Smooth muscle cell (in vitro differentiated cells): ENCODE measurements around the gene CHST2. TPM values are rescaled to one million over a fixed set of nuclear protein-coding genes. Genes with fewer than 3 reads are reported as not detected.

Source experiments
- DNase-seq: peaks from one replicate; lab custom pipeline; 2025; ENCODE audit not compliant: unreplicated experiment; lab: John Stamatoyannopoulos, UW
- H2AFZ ChIP-seq: fragments of 200-600 bp; sonication (generic); 2 replicates; pipeline ENCODE4 v1.6.0; 2016; ENCODE audit warnings: antibody characterized with exemption, low read depth, mild to moderate bottlenecking
- H3F3A ChIP-seq: fragments of 200-600 bp; sonication (generic); 2 replicates; pipeline ENCODE4 v1.6.0; 2017; ENCODE audit warnings: antibody characterized with exemption, low read depth
- H3K27ac ChIP-seq: fragments of 200-600 bp; sonication (generic); 2 replicates; pipeline ENCODE4 v1.5.1; 2016; ENCODE audit warnings: low read depth, mild to moderate bottlenecking
- H3K27me3 ChIP-seq: fragments of 200-600 bp; sonication (generic); 2 replicates; pipeline ENCODE4 v1.6.1; 2016; ENCODE audit warnings: low read depth, mild to moderate bottlenecking
- H3K36me3 ChIP-seq: fragments of 200-600 bp; sonication (generic); 2 replicates; pipeline ENCODE4 v1.5.1; 2016; ENCODE audit warnings: low read depth
- H3K4me1 ChIP-seq: fragments of 200-600 bp; sonication (generic); 2 replicates; pipeline ENCODE4 v1.5.1; 2016; ENCODE audit warnings: low read depth
- H3K4me2 ChIP-seq: fragments of 200-600 bp; sonication (generic); 2 replicates; pipeline ENCODE4 v1.6.0; 2016; ENCODE audit warnings: mild to moderate bottlenecking
- H3K4me3 ChIP-seq: fragments of 200-600 bp; sonication (generic); 2 replicates; pipeline ENCODE4 v1.5.1; 2016; ENCODE audit warnings: mild to moderate bottlenecking
- H3K79me2 ChIP-seq: fragments of 200-600 bp; sonication (generic); 2 replicates; pipeline ENCODE4 v1.6.0; 2016; ENCODE audit warnings: low read depth, mild to moderate bottlenecking
- H3K9ac ChIP-seq: fragments of 200-600 bp; sonication (generic); 2 replicates; pipeline ENCODE4 v1.6.0; 2016; ENCODE audit warnings: low read depth
- H3K9me3 ChIP-seq: fragments of 200-600 bp; sonication (generic); replicated peaks from 2 replicates; pipeline ENCODE4 v1.5.1; 2016; ENCODE audit warnings: low read depth
- H4K20me1 ChIP-seq: fragments of 200-600 bp; sonication (generic); 2 replicates; pipeline ENCODE4 v1.6.0; 2016; ENCODE audit warnings: low read depth
- WGBS: methylation state at CpG from one replicate; pipeline ENCODE4 v1.1.7; 2016; ENCODE audit warnings: low lambda C conversion rate; 5-methylcytosine and 5-hydroxymethylcytosine counted together
- polyA plus RNA-seq: library from polyadenylated mRNA; unstranded; fragments of >200 nt; fragmentation: Nextera tagmentation; extraction: Ambion mirVana; gene quantifications from 2 replicates; pipeline ENCODE4 v1.2.1, GENCODE V29; 2016
- total RNA-seq: library from RNA; depleted of rRNA; stranded (reverse); fragments of >200 nt; gene quantifications from 2 replicates; pipeline ENCODE4 v1.2.3, GENCODE V29; 2014
- TF ChIP-seq, protein P1 (sequence below): fragments of 200-600 bp; sonication (generic); IDR thresholded peaks from 2 replicates; pipeline ENCODE4 v1.5.1; 2017; ENCODE audit warnings: borderline replicate concordance, mild to moderate bottlenecking, antibody characterized with exemption; ENCODE audit not compliant: insufficient read depth, poor library complexity, severe bottlenecking

Gene CHST2
- total and polyA plus RNA-seq, 2 experiments from 2014 or later = 10.4 to 16.0 TPM

DNA sequence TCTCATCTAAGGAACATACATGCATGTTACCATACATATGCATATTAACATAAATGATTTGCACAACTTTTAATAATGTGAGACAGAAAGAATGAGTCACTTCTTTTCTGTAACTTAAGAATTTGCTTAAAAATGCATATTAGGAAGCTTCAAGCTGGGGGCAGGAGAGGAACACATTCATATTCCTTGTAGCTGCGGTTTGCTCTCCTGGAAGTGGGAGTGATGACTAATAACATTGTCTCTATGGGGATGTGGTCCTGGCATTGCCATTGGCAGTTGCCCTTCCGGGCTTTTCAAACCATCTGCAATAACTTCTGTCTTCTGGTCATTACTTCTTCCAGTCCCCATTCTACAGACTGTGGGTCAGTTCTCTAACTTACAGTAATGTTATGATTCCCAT lies 15.6 kb downstream of the CHST2 start:
- H3K27ac ChIP-seq = peak overlapping the region; percentile 73
- 4% methylated on average over 2 of the region's 2 CpGs for WGBS
- no peak for DNase-seq
- peaks cover 4% of the 10 kb centered on the region for H3K4me1 ChIP-seq
- no peak overlapping the region for H2AFZ ChIP-seq
- H3K9me3 ChIP-seq = no peaks in the 10 kb centered on the region
- no peaks in the 10 kb centered on the region for H3K36me3 ChIP-seq
- H3K9ac ChIP-seq = no peak overlapping the region
- no peaks in the 10 kb centered on the region for H3K27me3 ChIP-seq
- TF ChIP-seq, protein P1, sequence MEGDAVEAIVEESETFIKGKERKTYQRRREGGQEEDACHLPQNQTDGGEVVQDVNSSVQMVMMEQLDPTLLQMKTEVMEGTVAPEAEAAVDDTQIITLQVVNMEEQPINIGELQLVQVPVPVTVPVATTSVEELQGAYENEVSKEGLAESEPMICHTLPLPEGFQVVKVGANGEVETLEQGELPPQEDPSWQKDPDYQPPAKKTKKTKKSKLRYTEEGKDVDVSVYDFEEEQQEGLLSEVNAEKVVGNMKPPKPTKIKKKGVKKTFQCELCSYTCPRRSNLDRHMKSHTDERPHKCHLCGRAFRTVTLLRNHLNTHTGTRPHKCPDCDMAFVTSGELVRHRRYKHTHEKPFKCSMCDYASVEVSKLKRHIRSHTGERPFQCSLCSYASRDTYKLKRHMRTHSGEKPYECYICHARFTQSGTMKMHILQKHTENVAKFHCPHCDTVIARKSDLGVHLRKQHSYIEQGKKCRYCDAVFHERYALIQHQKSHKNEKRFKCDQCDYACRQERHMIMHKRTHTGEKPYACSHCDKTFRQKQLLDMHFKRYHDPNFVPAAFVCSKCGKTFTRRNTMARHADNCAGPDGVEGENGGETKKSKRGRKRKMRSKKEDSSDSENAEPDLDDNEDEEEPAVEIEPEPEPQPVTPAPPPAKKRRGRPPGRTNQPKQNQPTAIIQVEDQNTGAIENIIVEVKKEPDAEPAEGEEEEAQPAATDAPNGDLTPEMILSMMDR = no peak
- H3K4me2 ChIP-seq = peak overlapping the region; percentile 72
- peaks cover 8% of the 10 kb centered on the region for H3F3A ChIP-seq
- H4K20me1 ChIP-seq = no peaks in the 10 kb centered on the region
- no peaks in the 10 kb centered on the region for H3K79me2 ChIP-seq
- H3K4me3 ChIP-seq = no peak overlapping the region

DNA sequence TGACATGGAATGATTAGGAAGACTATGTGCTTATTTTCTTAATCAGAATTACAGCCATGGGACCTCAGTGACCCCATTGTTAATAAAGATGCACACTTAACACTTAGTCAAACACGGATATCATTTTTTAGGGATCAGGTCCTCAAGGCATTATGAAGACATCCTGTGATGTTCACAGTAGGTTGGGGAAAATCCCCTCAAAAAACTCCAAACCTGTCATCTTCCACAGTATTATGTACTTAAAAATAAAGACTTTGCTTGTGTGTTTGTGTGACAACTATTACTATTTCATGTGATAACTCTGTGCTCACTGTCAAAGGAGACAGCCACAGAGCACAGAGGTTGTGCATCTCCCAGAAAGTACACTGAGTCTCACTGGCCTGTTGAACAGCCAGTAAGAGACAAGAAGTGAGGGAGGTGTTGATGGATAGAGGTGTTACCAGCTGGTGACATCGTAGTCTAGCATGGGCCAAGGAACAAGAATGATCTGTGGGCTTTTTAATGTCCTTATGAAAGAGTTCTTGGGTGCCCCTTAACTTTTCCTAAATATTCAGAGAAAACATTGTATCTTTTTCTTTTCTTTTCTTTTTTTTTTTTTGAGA lies 18.0 kb downstream of the CHST2 start:
- Histone ChIP-seq H3K4me3 (no peak overlapping the region), H3K9me3 (no peaks in the 10 kb centered on the region), H3K79me2 (no peaks in the 10 kb centered on the region), H3K27me3 (no peaks in the 10 kb centered on the region), H3K4me1 (peaks cover 4% of the 10 kb centered on the region), H2AFZ (no peak overlapping the region), H3K4me2 (no peak overlapping the region), H3K9ac (no peak overlapping the region), H3K36me3 (no peaks in the 10 kb centered on the region), H3F3A (peaks cover 8% of the 10 kb centered on the region), H4K20me1 (no peaks in the 10 kb centered on the region), H3K27ac (no peak overlapping the region)
- 69% methylated on average over 2 of the region's 2 CpGs for WGBS
- no peak for DNase-seq
- TF ChIP-seq, protein P1 = no peak

DNA sequence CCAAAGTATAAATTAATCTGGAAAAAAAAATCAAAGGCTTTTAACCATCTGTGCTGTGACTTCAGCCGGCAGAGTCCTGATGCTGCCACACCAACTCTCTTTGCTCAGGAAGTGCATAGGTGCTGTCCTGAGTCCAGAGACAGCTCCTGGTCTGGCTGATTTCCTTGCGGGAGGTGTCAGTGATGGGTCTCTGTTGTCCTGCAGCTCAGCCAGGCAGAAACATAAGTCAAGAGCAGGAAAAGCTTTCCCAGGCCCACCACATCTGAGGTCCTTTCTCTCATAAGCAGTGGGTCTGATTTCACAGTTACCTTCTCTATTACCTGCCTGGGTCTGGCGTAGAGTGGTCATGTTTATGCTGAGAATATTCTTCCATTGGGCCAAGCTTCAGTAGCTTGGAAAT lies 19.4 kb downstream of the CHST2 start:
- TF ChIP-seq, protein P1 = no peak
- 85% methylated on average over 3 of the region's 3 CpGs for WGBS
- H3K36me3 ChIP-seq = no peaks in the 10 kb centered on the region

DNA sequence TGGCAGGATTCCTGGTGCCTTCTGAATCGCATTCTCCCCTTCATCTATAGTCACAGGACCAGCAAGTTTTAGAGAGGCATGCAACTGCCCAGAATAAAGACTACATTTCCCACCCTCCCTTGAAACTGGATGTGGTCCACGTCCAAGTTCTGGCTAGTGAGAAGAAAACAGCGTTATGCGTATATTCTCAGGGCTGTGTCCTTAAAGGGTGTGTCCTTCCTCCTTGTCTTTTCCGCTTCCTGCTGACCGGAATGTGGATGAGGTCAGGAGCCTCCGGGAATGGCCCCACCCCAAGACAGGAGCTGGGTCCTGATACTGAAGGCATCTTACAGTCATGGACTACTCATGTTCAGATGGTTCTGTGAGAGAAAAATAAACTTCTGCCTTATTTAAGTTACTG lies 20.2 kb downstream of the CHST2 start:
- Histone ChIP-seq H3K79me2 (no peaks in the 10 kb centered on the region), H3K9ac (no peak overlapping the region), H3K4me3 (no peak overlapping the region), H3K9me3 (no peaks in the 10 kb centered on the region), H3F3A (peaks cover 4% of the 10 kb centered on the region), H3K27ac (no peak overlapping the region), H4K20me1 (no peaks in the 10 kb centered on the region), H3K36me3 (no peaks in the 10 kb centered on the region), H3K27me3 (no peaks in the 10 kb centered on the region), H3K4me1 (peaks cover 2% of the 10 kb centered on the region), H3K4me2 (no peak overlapping the region), H2AFZ (no peak overlapping the region)
- 89% methylated on average over 7 of the region's 7 CpGs for WGBS
- TF ChIP-seq, protein P1 = no peak
- DNase-seq = no peak

More for the DNA sequence above, 19.4 kb downstream of the CHST2 start:
- H3K4me3 ChIP-seq = no peak overlapping the region
- H3K4me1 ChIP-seq = peaks cover 4% of the 10 kb centered on the region
- H3K9ac ChIP-seq = no peak overlapping the region
- peaks cover 8% of the 10 kb centered on the region for H3F3A ChIP-seq
- H2AFZ ChIP-seq = peak overlapping the region; percentile 34
- H3K4me2 ChIP-seq = no peak overlapping the region
- H3K9me3 ChIP-seq = no peaks in the 10 kb centered on the region
- no peak for DNase-seq
- no peaks in the 10 kb centered on the region for H4K20me1 ChIP-seq
- no peaks in the 10 kb centered on the region for H3K27me3 ChIP-seq
- H3K27ac ChIP-seq = no peak overlapping the region
- H3K79me2 ChIP-seq = no peaks in the 10 kb centered on the region
